ENCODE results near the gene NDUFA6. TPM values are rescaled to one million over a fixed set of nuclear protein-coding genes. Genes with fewer than 3 reads are reported as not detected.
"Not testable (repeated sequence)": the region's sequence is repeated elsewhere in the genome, so short reads cannot be mapped to it uniquely, and the experiment has no call there.

NDUFA6 gene
- total and polyA plus RNA-seq, 8 donors, result 64.8 to 97.4 (median 79.6) TPM

DNA sequence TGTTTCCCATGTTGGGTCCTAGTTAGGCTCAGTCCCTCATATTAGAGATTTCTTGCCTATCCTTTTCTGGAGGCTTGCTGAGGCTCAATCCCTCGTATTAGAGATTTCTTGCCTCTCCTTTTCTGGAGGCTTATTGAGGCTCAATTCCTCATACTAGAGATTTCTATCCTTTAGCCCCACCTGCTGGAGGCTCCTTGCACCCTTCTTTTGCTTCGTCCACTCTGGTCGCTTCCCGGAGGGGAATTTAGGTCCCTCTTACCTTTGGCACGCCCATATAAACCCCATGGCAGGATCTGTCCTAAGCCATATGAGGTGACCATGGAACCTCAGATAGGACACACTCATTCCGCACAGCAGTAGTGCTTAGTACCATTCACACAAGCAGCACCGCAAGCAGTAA is 24.1 kb upstream of the NDUFA6 start:
- Histone ChIP-seq H3K9me3 (peaks cover 0 to 16% of the 10 kb centered on the region in 2 donors), H3K4me1 (no peaks in the 10 kb centered on the region), H3K36me3 (no peaks in the 10 kb centered on the region), H3K27me3 (no peaks in the 10 kb centered on the region), H3K27ac (no peak overlapping the region), H3K4me3 (no peak overlapping the region)
- ATAC-seq (no peak), DNase-seq (no peak)
- intact Hi-C loops (cut with DNase I), result loop anchor here in 1 of 2 donors (10.0 kb wide), 1 partner anchor 150 kb away; the partner anchor contains the start of gene SEPTIN3
- TF ChIP-seq, protein P1, sequence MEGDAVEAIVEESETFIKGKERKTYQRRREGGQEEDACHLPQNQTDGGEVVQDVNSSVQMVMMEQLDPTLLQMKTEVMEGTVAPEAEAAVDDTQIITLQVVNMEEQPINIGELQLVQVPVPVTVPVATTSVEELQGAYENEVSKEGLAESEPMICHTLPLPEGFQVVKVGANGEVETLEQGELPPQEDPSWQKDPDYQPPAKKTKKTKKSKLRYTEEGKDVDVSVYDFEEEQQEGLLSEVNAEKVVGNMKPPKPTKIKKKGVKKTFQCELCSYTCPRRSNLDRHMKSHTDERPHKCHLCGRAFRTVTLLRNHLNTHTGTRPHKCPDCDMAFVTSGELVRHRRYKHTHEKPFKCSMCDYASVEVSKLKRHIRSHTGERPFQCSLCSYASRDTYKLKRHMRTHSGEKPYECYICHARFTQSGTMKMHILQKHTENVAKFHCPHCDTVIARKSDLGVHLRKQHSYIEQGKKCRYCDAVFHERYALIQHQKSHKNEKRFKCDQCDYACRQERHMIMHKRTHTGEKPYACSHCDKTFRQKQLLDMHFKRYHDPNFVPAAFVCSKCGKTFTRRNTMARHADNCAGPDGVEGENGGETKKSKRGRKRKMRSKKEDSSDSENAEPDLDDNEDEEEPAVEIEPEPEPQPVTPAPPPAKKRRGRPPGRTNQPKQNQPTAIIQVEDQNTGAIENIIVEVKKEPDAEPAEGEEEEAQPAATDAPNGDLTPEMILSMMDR (IDR thresholded peaks at IDR 0.05), result no peak

DNA sequence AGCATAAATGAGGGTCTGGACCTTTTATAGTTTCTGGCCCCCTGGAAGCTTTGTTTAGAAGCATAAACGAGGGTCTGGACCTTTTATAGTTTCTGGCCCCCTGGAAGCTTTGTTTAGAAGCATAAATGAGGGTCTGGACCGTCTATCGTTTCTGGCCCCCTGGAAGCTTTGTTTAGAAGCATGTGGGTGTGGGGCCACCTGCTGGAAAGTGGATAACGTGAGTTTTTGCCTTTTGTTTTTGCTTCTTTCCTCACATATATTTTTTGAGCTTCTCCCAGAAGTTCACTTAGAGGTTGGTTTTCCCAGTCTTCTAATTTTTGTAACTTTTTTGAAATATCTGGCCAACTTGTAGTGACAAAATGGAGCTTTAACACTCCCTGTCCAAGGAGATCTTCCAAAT is 22.2 kb upstream of the NDUFA6 start:
- H3K36me3 ChIP-seq, H3K27ac ChIP-seq, ATAC-seq, DNase-seq, H3K4me3 ChIP-seq, H3K4me1 ChIP-seq, H3K27me3 ChIP-seq: not testable (repeated sequence)
- intact Hi-C loops (cut with DNase I), result loop anchor here in 1 of 2 donors (10.0 kb wide), 1 partner anchor 148 kb away; the partner anchor contains the start of gene SEPTIN3
- H3K9me3 ChIP-seq, result peaks cover 0 to 16% of the 10 kb centered on the region in 2 donors

DNA sequence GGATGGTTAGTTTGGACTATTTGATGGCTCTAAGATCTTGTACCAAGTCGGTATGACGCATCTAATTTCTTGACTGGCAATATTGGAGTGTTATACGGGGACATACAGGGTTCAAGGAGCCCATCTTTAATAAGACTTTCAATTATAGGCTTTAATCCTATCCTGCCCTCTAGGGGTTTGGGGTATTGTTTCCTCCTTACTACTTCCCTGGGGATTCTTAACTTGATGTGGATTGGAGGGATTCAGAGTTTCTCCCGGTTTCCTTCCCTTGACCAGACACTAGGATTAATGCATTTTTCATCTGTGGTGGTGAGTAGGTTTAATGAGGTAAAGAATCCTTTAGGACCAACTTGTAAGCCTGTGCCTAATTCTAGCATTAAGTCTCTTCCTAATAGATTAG is 21.2 kb upstream of the NDUFA6 start:
- Histone ChIP-seq H3K4me1 (no peaks in the 10 kb centered on the region), H3K4me3 (no peak overlapping the region), H3K9me3 (peaks cover 0 to 16% of the 10 kb centered on the region in 2 donors), H3K27me3 (no peaks in the 10 kb centered on the region), H3K27ac (no peak overlapping the region), H3K36me3 (no peaks in the 10 kb centered on the region)
- intact Hi-C loops (cut with DNase I), result loop anchor here in 1 of 2 donors (10.0 kb wide), 1 partner anchor 147 kb away; the partner anchor contains the start of gene SEPTIN3
- ATAC-seq (no peak), DNase-seq (no peak)
- TF ChIP-seq, protein P1 (IDR thresholded peaks at IDR 0.05), result no peak

DNA sequence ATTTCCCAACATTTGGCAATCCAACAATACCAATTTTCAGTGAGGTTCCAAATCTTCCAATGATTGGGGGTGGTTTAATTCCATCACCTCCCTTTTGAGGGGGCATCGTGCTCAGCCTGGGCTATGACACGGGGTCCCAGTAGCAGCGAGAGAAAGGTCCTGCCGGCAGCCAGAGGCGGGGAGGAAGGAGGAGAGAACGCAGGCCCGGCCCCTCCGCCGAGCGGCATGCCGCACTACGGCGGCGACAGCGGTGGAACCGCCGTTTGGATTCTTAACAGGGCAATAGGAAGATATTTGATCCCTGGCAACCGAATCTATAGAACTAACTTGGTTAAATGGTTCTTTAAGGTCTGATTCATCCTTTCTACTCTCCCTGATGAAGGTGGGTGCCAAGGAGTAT is 18.3 kb upstream of the NDUFA6 start:
- Histone ChIP-seq H3K4me1 (no peaks in the 10 kb centered on the region), H3K36me3 (no peaks in the 10 kb centered on the region), H3K27me3 (no peaks in the 10 kb centered on the region), H3K4me3 (no peak overlapping the region), H3K9me3 (peaks cover 8 to 18% of the 10 kb centered on the region in 2 donors), H3K27ac (no peak overlapping the region)
- TF ChIP-seq, protein P1 (IDR thresholded peaks at IDR 0.05), result no peak
- DNase-seq (no peak), ATAC-seq (no peak)
- intact Hi-C loops (cut with DNase I), result no loop called here

DNA sequence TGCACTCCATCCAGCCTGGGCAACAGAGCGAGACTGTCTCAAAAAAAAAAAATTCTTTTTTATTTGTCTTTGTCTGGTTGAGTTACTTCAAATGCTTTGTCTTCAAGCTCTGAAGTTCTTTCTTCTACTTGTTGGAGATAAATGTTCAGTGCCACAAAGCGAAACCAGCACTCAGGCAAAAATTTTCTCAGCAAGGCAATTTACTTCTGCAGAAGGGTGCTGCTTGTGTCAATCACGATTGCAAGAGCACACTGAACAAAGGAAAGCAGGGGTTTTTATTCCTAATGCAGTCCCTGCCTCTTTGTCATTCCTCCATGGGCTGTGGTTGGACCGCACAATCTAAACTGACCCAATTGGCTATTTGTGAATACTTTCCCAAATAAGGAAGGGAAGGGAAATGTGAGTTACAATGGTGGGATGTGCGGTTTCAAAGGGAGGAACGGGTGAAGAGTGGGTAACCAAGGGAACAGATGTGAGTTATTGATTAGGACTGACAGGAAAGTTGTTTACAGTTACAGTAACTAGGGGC is 13.8 kb upstream of the NDUFA6 start:
- H3K27ac ChIP-seq; H3K4me1 ChIP-seq; ATAC-seq; H3K36me3 ChIP-seq; H3K4me3 ChIP-seq; H3K27me3 ChIP-seq; DNase-seq; intact Hi-C loops (cut with DNase I): not testable (repeated sequence)
- peaks cover 8 to 60% of the 10 kb centered on the region in 2 donors for H3K9me3 ChIP-seq

DNA sequence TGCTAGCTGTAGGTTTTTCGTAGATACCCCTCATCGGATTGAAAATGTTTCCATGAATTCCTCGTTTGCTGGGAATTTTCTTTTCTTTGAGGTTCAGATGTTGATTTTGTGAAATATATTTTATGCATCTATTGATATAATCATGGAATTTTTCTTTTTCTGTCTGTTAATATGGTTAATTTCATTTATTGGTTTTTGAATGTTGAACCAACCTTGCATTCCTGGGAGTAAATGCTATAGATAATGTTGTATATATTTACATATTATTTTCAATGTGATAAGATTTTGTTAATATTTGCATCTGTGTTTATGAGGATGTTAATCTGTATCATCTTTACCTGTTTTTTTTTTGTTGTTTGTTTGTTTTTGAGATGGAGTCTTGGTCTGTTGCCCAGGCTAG is 10.6 kb upstream of the NDUFA6 start:
- TF ChIP-seq, protein P1 (IDR thresholded peaks at IDR 0.05), result no peak
- no peak overlapping the region for H3K4me3 ChIP-seq
- H3K27me3 ChIP-seq, result no peaks in the 10 kb centered on the region
- intact Hi-C loops (cut with DNase I), result no loop called here
- DNase-seq (no peak), ATAC-seq (no peak)
- peaks cover 0 to 5% of the 10 kb centered on the region in 2 donors for H3K36me3 ChIP-seq
- H3K27ac ChIP-seq, result no peak overlapping the region
- H3K9me3 ChIP-seq, result peaks cover 8 to 60% of the 10 kb centered on the region in 2 donors
- H3K4me1 ChIP-seq, result no peaks in the 10 kb centered on the region

All from left lung (tissue), 10 donors.